Measurements from ENCODE around the gene PPIH.
"Not testable (repeated sequence)": the region's sequence is repeated elsewhere in the genome, so short reads cannot be mapped to it uniquely, and the experiment has no call there.

Gene PPIH

DNA sequence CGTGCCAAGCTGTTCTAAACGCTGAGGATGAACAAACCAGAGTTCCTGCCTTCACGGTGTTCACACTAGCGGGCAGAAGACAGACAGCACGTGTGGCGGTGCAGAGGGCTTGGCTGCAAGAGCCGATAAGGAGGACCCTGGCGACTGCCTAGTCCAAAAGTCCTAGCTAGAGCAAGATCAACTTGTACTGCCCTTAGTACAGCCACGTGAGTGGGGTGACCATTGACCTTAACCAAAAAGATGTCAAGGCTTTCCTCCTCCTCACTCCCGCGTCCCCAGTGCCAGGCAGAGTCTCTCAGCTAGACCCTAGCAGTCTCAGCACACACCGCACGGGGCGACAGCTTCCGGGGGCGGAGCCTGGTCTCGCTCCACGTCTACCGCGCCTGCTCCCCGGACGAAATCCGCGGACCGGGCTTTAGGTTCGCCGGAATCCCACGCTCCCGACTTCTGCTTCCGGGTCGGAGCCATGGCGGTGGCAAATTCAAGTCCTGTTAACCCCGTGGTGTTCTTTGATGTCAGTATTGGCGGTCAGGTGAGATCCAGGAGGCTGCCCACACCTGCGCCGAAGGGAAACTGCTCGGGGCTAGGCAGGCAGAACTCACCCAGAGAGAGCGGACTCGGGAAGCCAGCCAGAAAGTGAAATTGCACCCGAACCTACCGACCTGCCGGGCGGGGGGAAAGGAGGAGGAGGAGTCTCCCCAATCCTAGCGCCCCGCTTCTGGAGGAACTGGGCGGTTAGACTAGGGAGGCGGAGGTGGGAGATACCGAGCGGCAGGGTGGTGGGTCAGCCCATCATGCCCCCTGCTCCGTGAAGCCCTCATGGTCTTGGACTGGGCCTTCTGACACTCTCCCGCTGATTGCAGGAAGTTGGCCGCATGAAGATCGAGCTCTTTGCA lies at the start of gene PPIH:
Gene PPIH, plus strand, starts transcription at position 443 of the 896 bp plus-strand sequence. Its CDS starts 24 bp downstream, at position 467.
- DNase-seq = peak; percentile 95

GRCh38 chr1:42613803-42614131 lies 44.5 kb upstream of the PPIH start:
- DNase-seq = no peak

GRCh38 chr1:42618866-42619265 lies 39.4 kb upstream of the PPIH start:
- no peak for DNase-seq

GRCh38 chr1:42620307-42620706 lies 37.9 kb upstream of the PPIH start:
- DNase-seq = no peak

DNA sequence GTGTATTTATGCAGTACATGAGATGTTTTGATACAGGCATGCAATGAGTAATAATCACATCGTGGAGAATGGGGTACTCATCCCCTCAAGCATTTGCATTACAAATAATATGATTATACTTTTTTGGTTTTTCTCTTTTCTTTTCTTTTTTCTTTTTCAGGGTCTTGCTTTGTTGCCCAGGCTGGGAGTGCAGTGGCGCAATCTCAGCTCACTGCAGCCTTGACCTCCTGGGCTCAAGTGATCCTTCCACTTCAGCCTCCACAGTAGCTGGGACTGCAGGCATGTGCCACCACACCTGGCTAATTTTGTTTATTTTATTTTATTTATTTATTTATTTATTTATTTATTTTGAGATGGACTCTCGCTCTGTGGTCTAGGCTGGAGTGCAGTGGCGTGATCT lies 37.0 kb upstream of the PPIH start:
- DNase-seq = not testable (repeated sequence)

DNA sequence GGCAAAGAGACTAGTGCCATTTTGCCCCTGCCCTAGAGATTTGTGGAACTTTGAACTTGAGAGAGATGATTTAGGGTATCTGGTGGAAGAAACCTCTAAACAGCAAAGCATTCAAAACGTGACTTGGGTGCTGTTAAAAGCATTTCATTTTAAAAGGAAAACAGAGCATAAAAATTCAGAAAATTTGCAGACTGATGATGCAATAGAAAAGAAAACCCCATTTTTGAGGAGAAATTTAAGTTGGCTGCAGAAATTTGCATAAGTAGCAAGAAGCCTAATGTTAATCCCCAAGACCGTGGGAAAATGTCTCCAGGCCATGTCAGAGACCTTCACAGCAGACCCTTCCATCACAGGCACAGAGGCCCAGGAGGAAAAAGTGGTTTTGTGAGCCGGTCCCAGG lies 31.0 kb upstream of the PPIH start:
- DNase-seq = not testable (repeated sequence)

GRCh38 chr1:42639116-42639515 lies 19.1 kb upstream of the PPIH start:
- DNase-seq = no peak

- no peak for DNase-seq
Measured at GRCh38 chr1:42646056-42646455, 12.2 kb upstream of the PPIH start.

- DNase-seq = no peak
Measured at GRCh38 chr1:42657201-42657600, 1.0 kb upstream of the PPIH start.

DNA sequence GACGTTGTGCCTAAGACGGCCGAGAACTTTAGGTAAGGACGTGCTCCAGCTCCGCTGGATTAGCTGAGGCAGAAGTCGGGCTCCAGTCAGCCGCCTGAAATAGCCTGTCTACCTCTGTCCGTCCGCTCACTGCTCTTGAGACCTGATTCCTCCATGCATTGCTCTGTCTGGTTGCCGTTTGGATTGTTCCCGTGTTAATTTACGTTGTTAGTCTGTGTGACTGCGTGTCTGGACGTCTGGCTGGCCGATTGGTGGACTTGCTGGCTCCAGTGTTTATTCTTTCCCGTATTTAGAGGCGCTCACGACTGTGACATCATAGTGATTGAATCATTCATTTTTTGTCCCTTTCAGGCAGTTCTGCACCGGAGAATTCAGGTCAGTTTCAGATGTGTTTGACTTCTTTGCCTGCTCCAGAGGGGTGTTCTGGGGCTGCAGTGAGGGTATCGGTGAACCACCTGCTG lies 684 bp downstream of the PPIH start:
- no peak for DNase-seq

DNA sequence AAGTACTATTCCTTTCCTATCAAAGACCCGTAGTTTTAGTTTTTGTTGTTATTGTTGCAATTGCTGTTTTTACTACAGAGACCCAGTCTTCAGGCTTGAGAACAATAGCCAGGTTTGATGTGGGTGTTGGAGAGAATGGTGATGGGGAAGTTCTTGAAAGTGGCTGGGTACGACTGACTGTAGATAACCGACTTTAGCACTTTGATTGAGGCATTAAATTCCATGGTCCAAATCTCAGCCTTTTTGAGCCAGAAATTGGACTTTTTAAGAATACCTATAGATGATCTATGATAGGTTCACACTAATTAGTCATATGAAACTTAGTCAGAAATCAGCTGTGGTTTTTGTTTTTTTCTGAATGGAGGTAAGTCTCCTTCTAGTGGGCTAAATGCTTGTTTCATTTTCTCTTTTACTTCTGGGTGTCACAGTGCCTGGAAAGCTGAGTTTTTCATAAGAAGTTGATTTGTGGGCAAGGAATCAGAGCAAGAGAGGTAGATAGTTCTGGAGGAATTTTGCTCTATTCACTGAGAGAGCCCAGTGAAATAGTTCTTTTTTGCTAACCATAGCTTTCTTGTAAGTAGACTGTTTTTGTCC lies 2.8 kb downstream of the PPIH start:
- DNase-seq = no peak

GRCh38 chr1:42669936-42670335 lies 11.7 kb downstream of the PPIH start:
- no peak for DNase-seq

- DNase-seq = no peak
Measured at GRCh38 chr1:42670425-42670824, 12.2 kb downstream of the PPIH start.

DNA sequence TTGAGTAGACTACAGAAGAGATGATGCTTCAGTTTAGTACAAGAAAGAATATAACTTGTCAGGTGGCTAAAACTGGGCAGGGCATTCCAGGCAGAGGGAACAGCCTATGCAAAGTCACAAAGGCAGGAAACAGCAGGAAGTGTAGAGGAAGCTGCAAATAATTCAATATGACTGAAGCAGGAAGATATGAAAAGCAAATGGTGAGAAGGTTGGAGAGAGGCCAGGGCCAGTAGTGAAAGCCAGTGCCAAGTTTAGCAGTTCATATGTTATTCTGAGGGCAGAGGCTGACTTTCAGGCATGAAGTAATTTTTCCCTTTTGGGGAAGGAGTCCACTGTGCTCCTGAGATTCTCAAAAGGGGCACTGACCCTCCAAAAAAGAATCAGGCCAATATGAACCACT lies 16.0 kb downstream of the PPIH start:
- no peak for DNase-seq

DNA sequence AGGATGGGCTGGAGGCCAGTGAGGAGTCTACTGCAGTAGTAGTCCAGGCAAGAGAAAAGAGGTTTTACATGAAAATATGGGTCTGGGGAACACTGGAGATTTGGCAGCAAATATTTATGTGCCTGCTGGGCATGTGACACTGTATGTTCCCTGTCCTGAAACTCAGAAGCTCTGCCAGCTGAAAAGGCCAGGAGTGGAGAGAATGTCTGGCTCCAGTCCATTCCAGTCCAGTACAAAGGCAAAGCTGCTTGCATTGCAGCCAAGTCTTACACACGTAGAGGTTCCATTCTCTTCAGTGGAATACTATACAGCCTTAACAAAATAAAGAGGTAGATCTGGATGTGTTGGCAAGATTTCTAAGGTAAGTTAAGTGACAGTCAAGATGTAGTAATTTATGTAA lies 16.5 kb downstream of the PPIH start:
- no peak for DNase-seq

- no peak for DNase-seq
Measured at GRCh38 chr1:42675467-42675866, 17.2 kb downstream of the PPIH start.

GRCh38 chr1:42676534-42677087 lies 18.4 kb downstream of the PPIH start:
- DNase-seq = no peak

DNA sequence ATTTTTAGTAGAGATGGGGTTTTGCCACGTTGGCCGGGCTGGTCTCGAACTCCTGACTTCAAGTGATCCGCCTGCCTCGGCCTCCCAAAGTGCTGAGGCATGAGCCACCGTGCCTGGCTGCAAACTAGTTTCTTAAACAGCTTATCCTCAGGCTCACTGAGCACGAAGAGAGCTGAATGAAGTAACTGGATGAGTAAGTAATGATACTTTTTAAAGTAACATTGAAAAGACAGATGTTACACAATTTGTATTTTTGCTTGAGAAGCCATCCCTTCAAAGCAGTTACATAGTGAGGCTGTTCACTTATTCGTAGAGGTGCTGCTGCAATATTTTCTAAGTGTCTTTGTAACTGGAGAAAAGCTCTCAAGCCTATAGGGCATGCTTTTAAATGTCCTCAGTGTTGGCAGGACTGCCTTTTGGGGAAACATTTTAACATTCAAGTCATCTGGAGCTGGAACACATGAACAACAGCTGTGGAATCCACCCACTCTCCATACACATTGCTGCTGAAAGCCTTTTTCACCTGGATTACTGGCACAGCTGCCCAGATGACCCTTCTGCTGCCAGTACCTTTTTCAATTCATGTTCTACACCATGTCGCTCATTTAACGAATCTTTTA lies 21.3 kb downstream of the PPIH start:
- no peak for DNase-seq

DNA sequence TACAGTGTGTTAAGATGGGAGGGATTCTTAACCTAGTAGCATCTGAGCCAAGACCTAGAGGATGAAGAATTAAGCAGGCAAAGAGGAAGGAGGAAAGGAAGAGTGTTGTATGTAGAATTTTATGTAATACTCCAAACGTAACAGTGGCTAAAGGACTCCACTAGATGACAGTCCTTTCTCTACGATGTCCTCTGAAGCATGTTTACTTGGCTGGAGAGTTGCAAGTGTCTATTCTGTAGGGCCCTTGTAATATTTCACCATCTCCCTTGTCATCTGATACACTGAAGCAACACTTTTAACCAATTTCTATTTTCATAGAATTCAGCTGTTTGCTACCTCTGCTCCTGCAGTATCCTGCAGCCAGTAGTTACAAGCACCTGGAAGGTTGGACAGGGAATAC lies 21.8 kb downstream of the PPIH start:
- DNase-seq = no peak

- peak; percentile 12 for DNase-seq
Measured at GRCh38 chr1:42680921-42681683, 22.9 kb downstream of the PPIH start.

DNA sequence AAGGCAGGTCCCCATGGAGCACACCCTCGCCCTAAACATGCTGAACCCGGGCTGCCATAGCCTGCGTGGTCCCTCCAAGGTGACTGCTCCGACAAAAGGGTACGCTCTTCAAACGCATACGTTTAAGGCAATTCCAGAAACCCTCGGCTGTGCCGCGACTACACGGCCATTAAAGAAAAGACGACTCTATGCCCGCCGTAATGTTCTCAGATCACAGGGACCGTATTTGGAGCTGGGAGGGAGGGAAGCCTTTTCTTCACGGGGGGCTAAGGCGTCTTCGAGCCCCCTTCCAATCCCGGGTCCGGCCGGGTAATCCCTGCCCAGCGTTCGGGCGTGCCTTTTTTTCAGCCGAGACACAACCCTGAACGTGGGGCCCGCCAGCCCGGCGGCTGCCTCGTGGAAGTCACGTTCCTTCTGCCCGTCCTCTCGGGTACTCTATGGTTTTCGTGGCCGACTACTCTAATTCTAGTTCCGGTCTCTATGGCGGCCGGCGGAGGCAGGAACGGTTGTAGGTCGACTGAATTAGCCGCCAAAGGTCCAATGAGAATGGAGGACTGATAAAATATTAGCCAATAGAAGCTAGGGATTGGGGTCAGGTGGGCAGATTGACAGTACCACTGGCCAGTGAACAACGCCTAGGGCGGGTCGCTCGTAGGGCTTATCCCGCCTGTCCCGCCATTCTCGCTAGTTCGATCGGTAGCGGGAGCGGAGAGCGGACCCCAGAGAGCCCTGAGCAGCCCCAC lies 23.7 kb downstream of the PPIH start, which contains the start of gene YBX1:
Gene YBX1, plus strand, starts transcription at position 678 of the 743 bp plus-strand sequence. CDS start 148 bp downstream, outside the sequence.
- peak; percentile 98 for DNase-seq

DNA sequence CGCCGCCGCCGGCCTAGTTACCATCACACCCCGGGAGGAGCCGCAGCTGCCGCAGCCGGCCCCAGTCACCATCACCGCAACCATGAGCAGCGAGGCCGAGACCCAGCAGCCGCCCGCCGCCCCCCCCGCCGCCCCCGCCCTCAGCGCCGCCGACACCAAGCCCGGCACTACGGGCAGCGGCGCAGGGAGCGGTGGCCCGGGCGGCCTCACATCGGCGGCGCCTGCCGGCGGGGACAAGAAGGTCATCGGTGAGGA lies 24.2 kb downstream of the PPIH start:
- not testable (repeated sequence) for DNase-seq

Measured in COR-L47 (cell line).